Stimulated activated CD8-positive, alpha-beta memory T cell treated with anti-CD3 and anti-CD28 coated beads, Interleukin-12 subunit alpha, Interleukin-12 subunit beta, amount 100 ng/mL, for 24 hours (primary cell): Measurements from ENCODE around the gene GRB10.

Source experiments
- DNase-seq: peaks from one replicate; pipeline ENCODE4 v3.0.0-alpha.2; 2020; ENCODE audit errors: extremely low read depth

GRB10 gene

GRCh38 chr7:50671386-50671785 is 111.3 kb downstream of the GRB10 start:
- DNase-seq = no peak

GRCh38 chr7:50669890-50670289 is 112.8 kb downstream of the GRB10 start:
- no peak for DNase-seq

- DNase-seq = no peak
Observed at GRCh38 chr7:50667789-50668226, 114.9 kb downstream of the GRB10 start.

GRCh38 chr7:50667338-50667737 is 115.4 kb downstream of the GRB10 start:
- no peak for DNase-seq

- DNase-seq = no peak
Observed at GRCh38 chr7:50666124-50666496, 116.6 kb downstream of the GRB10 start.

- DNase-seq = no peak
Observed at GRCh38 chr7:50665403-50666123, 117.1 kb downstream of the GRB10 start.

- DNase-seq = no peak
Observed at GRCh38 chr7:50664937-50665336, 117.8 kb downstream of the GRB10 start.

GRCh38 chr7:50664461-50664922 is 118.2 kb downstream of the GRB10 start:
- no peak for DNase-seq

- DNase-seq = no peak
Observed at GRCh38 chr7:50663396-50664102, 119.1 kb downstream of the GRB10 start.

GRCh38 chr7:50662996-50663395 is 119.7 kb downstream of the GRB10 start:
- no peak for DNase-seq

GRCh38 chr7:50662041-50662694 is 120.5 kb downstream of the GRB10 start:
- no peak for DNase-seq

- DNase-seq = no peak
Observed at GRCh38 chr7:50661345-50662040, 121.2 kb downstream of the GRB10 start.

GRCh38 chr7:50660830-50661175 is 121.9 kb downstream of the GRB10 start:
- no peak for DNase-seq

- DNase-seq = no peak
Observed at GRCh38 chr7:50660040-50660829, 122.5 kb downstream of the GRB10 start.

- DNase-seq = no peak
Observed at GRCh38 chr7:50659329-50659965, 123.2 kb downstream of the GRB10 start.

GRCh38 chr7:50658696-50659095 is 124.0 kb downstream of the GRB10 start:
- no peak for DNase-seq

- DNase-seq = no peak
Observed at GRCh38 chr7:50657912-50658311, 124.8 kb downstream of the GRB10 start.

- DNase-seq = no peak
Observed at GRCh38 chr7:50657341-50657873, 125.3 kb downstream of the GRB10 start.

GRCh38 chr7:50656141-50656895 is 126.4 kb downstream of the GRB10 start:
- no peak for DNase-seq

GRCh38 chr7:50655490-50655889 is 127.2 kb downstream of the GRB10 start:
- DNase-seq = no peak
